GM12801 (cell line): Measurements from ENCODE around the gene PTPRH.

Experiments
- TF ChIP-seq, protein P1 (sequence below): IDR thresholded peaks from one replicate; pipeline ENCODE4 v1.5.1; 2011; ENCODE audit warnings: control low read depth; ENCODE audit not compliant: insufficient read length; ENCODE audit errors: extremely low read depth

PTPRH gene

DNA sequence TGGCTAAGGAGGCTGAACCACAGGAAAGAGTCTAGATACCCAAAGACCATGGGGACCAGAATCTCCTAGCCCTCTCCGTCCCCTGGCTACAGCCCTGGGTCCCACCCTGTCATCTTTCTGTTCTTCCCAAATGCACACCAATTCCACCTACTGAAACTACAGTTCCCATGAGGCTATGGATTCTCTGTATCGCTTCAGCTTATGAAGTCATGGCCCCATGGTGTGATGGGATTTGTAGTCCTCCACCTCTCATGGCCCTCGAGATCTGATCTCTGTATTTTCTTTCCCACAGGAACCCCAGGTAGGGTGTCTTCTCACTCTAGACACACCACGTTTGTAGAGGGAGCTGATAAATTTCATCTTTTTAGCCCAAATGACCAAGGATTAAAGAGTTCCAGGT is 11.8 kb downstream of the PTPRH start:
- TF ChIP-seq, protein P1, sequence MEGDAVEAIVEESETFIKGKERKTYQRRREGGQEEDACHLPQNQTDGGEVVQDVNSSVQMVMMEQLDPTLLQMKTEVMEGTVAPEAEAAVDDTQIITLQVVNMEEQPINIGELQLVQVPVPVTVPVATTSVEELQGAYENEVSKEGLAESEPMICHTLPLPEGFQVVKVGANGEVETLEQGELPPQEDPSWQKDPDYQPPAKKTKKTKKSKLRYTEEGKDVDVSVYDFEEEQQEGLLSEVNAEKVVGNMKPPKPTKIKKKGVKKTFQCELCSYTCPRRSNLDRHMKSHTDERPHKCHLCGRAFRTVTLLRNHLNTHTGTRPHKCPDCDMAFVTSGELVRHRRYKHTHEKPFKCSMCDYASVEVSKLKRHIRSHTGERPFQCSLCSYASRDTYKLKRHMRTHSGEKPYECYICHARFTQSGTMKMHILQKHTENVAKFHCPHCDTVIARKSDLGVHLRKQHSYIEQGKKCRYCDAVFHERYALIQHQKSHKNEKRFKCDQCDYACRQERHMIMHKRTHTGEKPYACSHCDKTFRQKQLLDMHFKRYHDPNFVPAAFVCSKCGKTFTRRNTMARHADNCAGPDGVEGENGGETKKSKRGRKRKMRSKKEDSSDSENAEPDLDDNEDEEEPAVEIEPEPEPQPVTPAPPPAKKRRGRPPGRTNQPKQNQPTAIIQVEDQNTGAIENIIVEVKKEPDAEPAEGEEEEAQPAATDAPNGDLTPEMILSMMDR = no peak

DNA sequence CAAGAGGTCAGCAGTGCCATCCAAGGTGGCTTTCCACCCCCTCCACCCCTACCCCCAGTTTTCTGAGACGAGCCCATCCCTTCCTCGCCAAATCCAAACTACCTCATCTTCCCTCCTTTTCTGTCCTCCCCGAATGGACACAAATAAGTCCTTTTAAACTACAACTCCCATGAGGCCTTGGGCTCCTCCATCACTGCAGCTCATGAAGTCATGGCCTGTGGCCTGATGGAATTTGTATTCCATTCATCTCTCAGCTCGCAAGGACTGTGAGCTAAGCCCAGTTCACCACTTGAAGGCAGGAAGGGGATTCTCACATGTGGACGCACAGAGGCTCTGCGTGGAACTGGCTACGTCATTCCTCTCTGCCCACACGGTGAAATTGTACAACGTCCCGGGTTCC is 12.5 kb downstream of the PTPRH start:
- TF ChIP-seq, protein P1 = no peak

DNA sequence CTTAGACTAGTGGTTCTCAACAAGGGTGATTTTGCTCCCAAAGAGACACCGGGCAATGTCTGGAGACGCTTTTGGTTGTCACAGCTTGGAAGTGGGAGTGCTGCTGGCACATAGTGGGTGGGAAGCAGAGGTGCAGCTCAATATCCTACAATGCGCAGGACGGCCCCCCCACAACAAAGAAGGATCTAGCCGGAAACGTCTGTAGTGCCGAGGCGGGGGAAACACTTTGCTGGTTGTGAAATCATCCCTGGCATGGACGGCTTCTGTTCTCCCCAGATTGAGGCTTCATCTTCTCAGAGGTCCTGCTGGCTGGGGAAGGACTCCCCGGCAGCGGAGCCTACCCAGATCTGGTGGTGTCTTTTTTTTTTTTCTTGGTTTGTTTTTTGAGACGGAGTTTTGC is 15.8 kb downstream of the PTPRH start:
- TF ChIP-seq, protein P1 = no peak

DNA sequence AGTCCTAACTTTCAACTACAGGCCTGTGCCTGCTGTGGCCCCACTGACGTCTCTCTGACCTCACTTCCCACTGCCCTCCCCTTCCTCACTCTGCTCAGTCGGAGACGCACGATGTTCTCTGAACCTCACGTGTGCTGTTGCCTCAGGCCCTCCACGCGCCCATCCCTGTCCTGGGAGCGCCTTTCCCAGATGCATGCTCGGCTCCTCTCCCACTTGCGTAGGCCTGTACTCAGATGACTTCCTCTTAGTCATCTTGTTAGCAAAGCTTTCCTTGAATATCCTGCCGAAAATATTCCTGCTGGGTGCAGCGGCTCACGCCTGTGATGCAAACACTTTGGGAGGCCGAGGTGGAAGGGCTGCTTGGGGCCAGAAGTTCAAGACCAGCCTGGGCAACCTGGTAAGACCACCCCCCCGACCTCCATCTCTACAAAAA is 19.9 kb downstream of the PTPRH start:
- TF ChIP-seq, protein P1 = no peak

DNA sequence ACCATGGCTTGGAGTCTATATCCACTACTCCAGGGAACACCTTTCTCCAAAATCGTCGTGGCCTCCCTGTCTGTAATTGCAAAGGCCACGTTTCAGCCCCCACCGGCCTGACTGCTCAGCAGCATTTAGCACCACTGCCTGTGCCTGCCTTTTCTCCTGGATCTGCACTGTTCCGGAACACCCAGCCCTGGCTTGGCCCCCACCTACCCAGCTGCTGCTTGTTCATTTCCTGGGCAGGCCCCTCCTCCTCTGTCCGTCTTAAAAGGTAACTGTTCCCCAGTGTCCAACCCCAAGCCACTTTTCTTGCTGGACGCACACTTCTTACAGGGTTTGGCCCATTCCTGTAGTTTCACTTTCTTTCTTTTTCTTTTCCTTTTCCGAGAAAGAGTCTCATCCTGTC is 20.7 kb downstream of the PTPRH start:
- TF ChIP-seq, protein P1 = no peak

DNA sequence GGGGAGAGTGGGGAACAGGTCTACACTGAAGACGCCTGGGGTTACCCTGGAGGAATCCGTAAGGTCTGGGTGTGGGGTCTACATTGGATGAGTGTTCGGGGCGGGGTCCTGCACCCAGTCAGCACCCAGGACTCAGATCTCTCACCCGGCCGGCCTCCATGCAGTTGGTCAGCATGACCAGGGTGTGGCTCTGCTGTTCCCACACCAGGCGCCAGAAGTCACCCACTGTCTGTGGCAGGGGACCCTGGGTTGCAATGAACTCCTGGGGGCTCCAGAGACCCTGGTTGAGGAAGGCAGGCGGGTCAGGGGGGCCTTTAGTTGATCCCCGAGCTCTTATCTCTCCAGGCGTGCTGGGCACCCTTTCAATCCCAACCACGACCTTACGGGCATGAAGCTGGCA is 23.2 kb downstream of the PTPRH start:
- TF ChIP-seq, protein P1 = no peak

DNA sequence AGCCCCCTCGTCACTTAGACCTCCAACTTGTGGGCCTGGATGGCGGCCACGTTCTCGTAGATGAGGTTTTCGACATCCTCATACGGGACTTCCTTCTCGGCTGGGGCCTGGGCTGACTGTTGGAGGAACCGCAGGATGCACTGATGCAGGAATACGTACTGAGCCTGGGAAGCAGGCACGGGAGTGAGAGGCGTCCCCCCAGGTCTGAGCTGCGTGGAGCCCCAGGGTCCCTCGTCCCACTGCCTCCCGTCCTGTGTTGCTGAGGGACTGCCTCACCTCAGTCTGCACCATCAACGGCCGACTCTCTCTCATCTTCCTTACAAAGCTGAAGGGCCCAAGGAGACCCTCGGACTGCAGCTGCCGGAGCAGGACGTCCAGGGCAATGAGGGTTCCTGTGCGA is 27.6 kb downstream of the PTPRH start:
- TF ChIP-seq, protein P1 = no peak
